Activated CD8-positive, alpha-beta T cell treated with anti-CD3 and anti-CD28 coated beads for 36 hours (primary cell): ENCODE measurements around the gene COL18A1. TPM values are rescaled to one million over a fixed set of nuclear protein-coding genes. Genes with fewer than 3 reads are reported as not detected.
"Not testable (repeated sequence)": the region's sequence is repeated elsewhere in the genome, so short reads cannot be mapped to it uniquely, and the experiment has no call there.

ENCODE experiments used
- ATAC-seq: fragments of 200-7000 bp; cut with Tn5 transposase; one replicate; pipeline ENCODE4 v1.10.0; 2021; ENCODE audit warnings: mild to moderate bottlenecking, moderate library complexity
- CTCF ChIA-PET: fragments of 350-600 bp; sonication (Branson Sonifier 250); formaldehyde crosslinking; loops from one replicate; lab custom pipeline; 2021; ENCODE audit warnings: antibody characterized with exemption; lab: Charles Lee
- POLR2A ChIA-PET: fragments of 350-600 bp; sonication (Branson Sonifier 250); formaldehyde crosslinking; loops from one replicate; lab custom pipeline; 2021; ENCODE audit warnings: antibody characterized with exemption; lab: Charles Lee
- DNase-seq: peaks from one replicate; pipeline ENCODE4 v3.0.0-alpha.2; 2020
- H3K27ac Mint-ChIP-seq: one replicate; pipeline ENCODE4 v1.8.0; 2021; ENCODE audit warnings: mild to moderate bottlenecking, mixed read lengths
- H3K27me3 Mint-ChIP-seq: one replicate; pipeline ENCODE4 v1.8.0; 2021; ENCODE audit warnings: mixed read lengths
- H3K36me3 Mint-ChIP-seq: one replicate; pipeline ENCODE4 v1.8.0; 2021; ENCODE audit warnings: low read depth, mixed read lengths
- H3K4me1 Mint-ChIP-seq: one replicate; pipeline ENCODE4 v1.8.0; 2021; ENCODE audit warnings: low read depth, mixed read lengths
- H3K4me3 Mint-ChIP-seq: one replicate; pipeline ENCODE4 v1.8.0; 2021; ENCODE audit warnings: mild to moderate bottlenecking, moderate library complexity, mixed read lengths
- H3K9me3 Mint-ChIP-seq: one replicate; pipeline ENCODE4 v1.8.0; 2021; ENCODE audit warnings: mixed read lengths
- intact Hi-C: fragments of 100-400 bp; cut with micrococcal nuclease; formaldehyde crosslinking; loops from one replicate; pipeline ENCODE4 v1.10.0; 2022
- total RNA-seq, 2 experiments: library from RNA; stranded (reverse); gene quantifications; one replicate each; pipeline ENCODE4 v1.2.3, GENCODE V29; 2021
- TF ChIP-seq, protein P1 (sequence below): fragments of 200-600 bp; IDR thresholded peaks from one replicate; pipeline ENCODE4 v1.8.0; 2022; ENCODE audit warnings: antibody characterized with exemption, mild to moderate bottlenecking

The COL18A1 gene
- total RNA-seq, 2 experiments from 2014 or later = 9.4 to 9.7 TPM

DNA sequence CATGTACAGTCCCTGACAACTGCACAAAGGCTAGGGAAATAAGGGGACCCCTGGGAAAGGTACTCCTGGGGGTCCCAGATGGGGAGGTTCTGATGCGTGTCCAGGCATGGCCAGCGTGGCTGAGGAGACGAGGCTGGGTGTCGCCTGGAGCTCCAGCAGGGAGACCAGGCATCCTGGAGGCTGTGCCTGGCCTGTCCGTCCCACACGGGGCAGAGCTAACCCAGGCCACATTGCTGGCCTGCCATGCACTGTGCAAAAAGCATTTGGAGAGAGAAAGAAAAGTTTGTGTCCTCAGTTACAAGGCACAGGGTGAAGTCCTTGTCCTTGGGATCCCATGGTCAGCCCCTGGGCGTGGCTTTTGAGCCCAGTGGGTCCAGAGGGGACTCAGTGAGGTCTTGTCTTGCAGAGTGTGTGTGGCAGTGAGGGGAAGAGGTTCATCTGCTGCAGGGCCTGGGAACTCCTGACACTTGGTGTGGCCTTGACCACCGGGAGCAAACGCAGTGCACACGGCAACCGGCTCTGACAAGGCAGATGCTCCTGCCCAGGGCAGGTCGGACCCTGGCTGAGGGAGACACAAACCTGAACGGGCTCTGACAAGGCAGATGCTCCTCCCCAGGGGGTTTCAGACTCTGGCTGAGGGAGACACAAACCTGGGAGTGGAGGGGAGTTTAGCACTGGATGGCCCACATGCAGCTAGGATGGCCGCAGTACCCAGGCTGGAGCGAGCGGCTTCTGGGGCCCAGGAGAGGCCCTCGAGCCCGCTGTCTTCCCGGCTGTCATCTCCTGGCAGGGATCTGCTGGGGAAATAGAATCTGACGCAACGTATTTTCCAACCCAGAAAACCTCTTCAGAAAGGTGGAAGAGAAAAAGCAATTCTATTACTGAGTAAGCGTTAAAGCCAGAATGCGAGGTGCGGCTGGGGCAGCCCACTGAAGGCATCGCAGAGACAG is 37.3 kb upstream of the COL18A1 start:
- no peak overlapping the region for H3K27ac Mint-ChIP-seq
- no peaks in the 10 kb centered on the region for H3K36me3 Mint-ChIP-seq
- intact Hi-C loops = no loop called here
- POLR2A ChIA-PET = no interaction called here
- CTCF ChIA-PET = no interaction called here
- ATAC-seq (no peak), DNase-seq (no peak)
- no peak overlapping the region for H3K4me3 Mint-ChIP-seq
- H3K9me3 Mint-ChIP-seq = no peaks in the 10 kb centered on the region
- H3K4me1 Mint-ChIP-seq = peaks cover 15% of the 10 kb centered on the region
- TF ChIP-seq, protein P1, sequence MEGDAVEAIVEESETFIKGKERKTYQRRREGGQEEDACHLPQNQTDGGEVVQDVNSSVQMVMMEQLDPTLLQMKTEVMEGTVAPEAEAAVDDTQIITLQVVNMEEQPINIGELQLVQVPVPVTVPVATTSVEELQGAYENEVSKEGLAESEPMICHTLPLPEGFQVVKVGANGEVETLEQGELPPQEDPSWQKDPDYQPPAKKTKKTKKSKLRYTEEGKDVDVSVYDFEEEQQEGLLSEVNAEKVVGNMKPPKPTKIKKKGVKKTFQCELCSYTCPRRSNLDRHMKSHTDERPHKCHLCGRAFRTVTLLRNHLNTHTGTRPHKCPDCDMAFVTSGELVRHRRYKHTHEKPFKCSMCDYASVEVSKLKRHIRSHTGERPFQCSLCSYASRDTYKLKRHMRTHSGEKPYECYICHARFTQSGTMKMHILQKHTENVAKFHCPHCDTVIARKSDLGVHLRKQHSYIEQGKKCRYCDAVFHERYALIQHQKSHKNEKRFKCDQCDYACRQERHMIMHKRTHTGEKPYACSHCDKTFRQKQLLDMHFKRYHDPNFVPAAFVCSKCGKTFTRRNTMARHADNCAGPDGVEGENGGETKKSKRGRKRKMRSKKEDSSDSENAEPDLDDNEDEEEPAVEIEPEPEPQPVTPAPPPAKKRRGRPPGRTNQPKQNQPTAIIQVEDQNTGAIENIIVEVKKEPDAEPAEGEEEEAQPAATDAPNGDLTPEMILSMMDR = no peak
- H3K27me3 Mint-ChIP-seq = peaks cover 5% of the 10 kb centered on the region

- not testable (repeated sequence) for H3K9me3 Mint-ChIP-seq
- peaks cover 12% of the 10 kb centered on the region for H3K4me1 Mint-ChIP-seq
Observed at GRCh38 chr21:45369018-45369417, 35.9 kb upstream of the COL18A1 start.

GRCh38 chr21:45370575-45370974 is 34.4 kb upstream of the COL18A1 start:
- peaks cover 7% of the 10 kb centered on the region for H3K4me1 Mint-ChIP-seq
- ChIA-PET POLR2A (no interaction called here), CTCF (no interaction called here)
- TF ChIP-seq, protein P1 = no peak
- H3K36me3 Mint-ChIP-seq = no peaks in the 10 kb centered on the region
- H3K27me3 Mint-ChIP-seq = peaks cover 5% of the 10 kb centered on the region
- DNase-seq = no peak
- no peaks in the 10 kb centered on the region for H3K9me3 Mint-ChIP-seq
- no peak for ATAC-seq
- intact Hi-C loops = no loop called here
- no peak overlapping the region for H3K4me3 Mint-ChIP-seq
- no peak overlapping the region for H3K27ac Mint-ChIP-seq

More at GRCh38 chr21:45369018-45369417, 35.9 kb upstream of the COL18A1 start:
- H3K27ac Mint-ChIP-seq, CTCF ChIA-PET, DNase-seq, intact Hi-C loops, H3K36me3 Mint-ChIP-seq, H3K4me3 Mint-ChIP-seq, POLR2A ChIA-PET, H3K27me3 Mint-ChIP-seq, ATAC-seq: not testable (repeated sequence)

DNA sequence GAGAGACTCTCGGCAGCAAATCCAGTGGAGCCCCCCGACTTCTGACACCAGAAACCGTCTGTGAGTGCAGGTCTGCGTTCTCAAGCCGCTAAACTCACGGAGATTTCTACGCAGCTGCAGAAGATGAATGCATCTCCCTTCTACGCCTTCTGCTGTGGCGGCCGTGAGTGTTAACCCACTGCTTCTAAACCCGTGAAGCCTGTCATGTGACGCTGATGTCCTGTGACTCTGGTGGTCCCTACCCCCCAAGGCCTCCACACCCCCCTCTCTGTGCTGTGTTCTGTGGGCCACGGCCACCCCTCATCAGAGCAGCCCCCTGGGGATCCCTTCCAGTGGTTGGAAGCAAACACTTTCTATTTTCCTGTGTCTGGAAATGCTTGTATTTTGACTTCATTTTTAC is 33.9 kb upstream of the COL18A1 start:
- intact Hi-C loops = no loop called here
- Mint-ChIP-seq H3K4me1 (peaks cover 7% of the 10 kb centered on the region), H3K27me3 (peaks cover 5% of the 10 kb centered on the region), H3K36me3 (no peaks in the 10 kb centered on the region), H3K27ac (no peak overlapping the region), H3K4me3 (no peak overlapping the region), H3K9me3 (no peaks in the 10 kb centered on the region)
- ATAC-seq = no peak
- TF ChIP-seq, protein P1 = no peak
- no peak for DNase-seq
- ChIA-PET POLR2A (no interaction called here), CTCF (no interaction called here)

GRCh38 chr21:45371655-45372054 is 33.3 kb upstream of the COL18A1 start:
- H3K27me3 Mint-ChIP-seq = peaks cover 5% of the 10 kb centered on the region

More at GRCh38 chr21:45371655-45372054, 33.3 kb upstream of the COL18A1 start:
- TF ChIP-seq, protein P1 = no peak
- Mint-ChIP-seq H3K9me3 (no peaks in the 10 kb centered on the region), H3K27ac (no peak overlapping the region), H3K36me3 (no peaks in the 10 kb centered on the region), H3K4me3 (no peak overlapping the region), H3K4me1 (peaks cover 7% of the 10 kb centered on the region)
- intact Hi-C loops = no loop called here
- no peak for ATAC-seq
- ChIA-PET POLR2A (no interaction called here), CTCF (no interaction called here)
- no peak for DNase-seq
